Measurements from ENCODE around the gene JOSD2.

- TF ChIP-seq EZH2 (IDR thresholded peaks at IDR 0.05; ENCODE audit: low read length, unreplicated experiment) (no peak), CTCF (conservative IDR thresholded peaks at IDR 0.05; ENCODE audit: low read depth, low read length) (no peak)
These were observed 11.9 kb upstream of the JOSD2 start for GRCh38 chr19:50522881-50523280.
